CD4-positive, alpha-beta memory T cell (primary cell): ENCODE measurements around the gene IWS1. TPM values are rescaled to one million over a fixed set of nuclear protein-coding genes. Genes with fewer than 3 reads are reported as not detected.

ENCODE experiments used
- CTCF ChIA-PET: fragments of 350-600 bp; sonication (Branson Sonifier 250); formaldehyde crosslinking; loops from one replicate; lab custom pipeline; 2021; ENCODE audit warnings: inconsistent platforms; ENCODE audit not compliant: partially characterized antibody; lab: Charles Lee
- POLR2A ChIA-PET: fragments of 350-600 bp; sonication (Branson Sonifier 250); formaldehyde crosslinking; loops from one replicate; lab custom pipeline; 2021; ENCODE audit not compliant: partially characterized antibody; lab: Charles Lee
- DNase-seq, 5 donors: peaks; one replicate each; pipeline versions ENCODE4 v3.0.0 to v3.0.0-alpha.2; 2020 to 2022; ENCODE audit warnings: mixed read lengths in 1 of 5
- H3K27ac ChIP-seq: one replicate; pipeline ENCODE4 v1.7.0; 2013; ENCODE audit warnings: low read depth, low read length
- H3K27me3 ChIP-seq: 2 replicates; pipeline ENCODE4 v1.7.0; 2013; ENCODE audit warnings: mild to moderate bottlenecking, low read length, moderate library complexity; ENCODE audit not compliant: insufficient read depth
- H3K36me3 ChIP-seq: 2 replicates; pipeline ENCODE4 v1.7.0; 2013; ENCODE audit warnings: mild to moderate bottlenecking, low read length, moderate library complexity; ENCODE audit not compliant: insufficient read depth
- H3K4me1 ChIP-seq: 2 replicates; pipeline ENCODE4 v1.7.0; 2013; ENCODE audit warnings: mild to moderate bottlenecking, low read length, moderate library complexity; ENCODE audit not compliant: insufficient read depth
- H3K4me3 ChIP-seq, 2 donors: one replicate each; pipeline ENCODE4 v1.7.0; 2013; ENCODE audit warnings: low read length in 2 of 2, mild to moderate bottlenecking in 1 of 2
- H3K9me3 ChIP-seq, 2 donors: one replicate each; pipeline ENCODE4 v1.7.0; 2013; ENCODE audit warnings: low read length in 2 of 2, control low read depth in 1 of 2; ENCODE audit not compliant: control insufficient read depth in 1 of 2
- H3K27ac Mint-ChIP-seq, 7 donors: one replicate each; pipeline ENCODE4 v1.8.0; 2020 to 2021; ENCODE audit warnings: mixed read lengths in 7 of 7, mild to moderate bottlenecking in 6 of 7, inconsistent platforms in 3 of 7, moderate library complexity in 3 of 7
- H3K27me3 Mint-ChIP-seq, 2 donors: one replicate each; pipeline ENCODE4 v1.8.0; 2020 to 2021; ENCODE audit warnings: mixed read lengths in 2 of 2
- H3K36me3 Mint-ChIP-seq, 2 donors: one replicate each; pipeline ENCODE4 v1.8.0; 2020 to 2021; ENCODE audit warnings: mixed read lengths in 2 of 2, inconsistent platforms in 1 of 2, mild to moderate bottlenecking in 1 of 2
- H3K4me1 Mint-ChIP-seq, 4 donors: one replicate each; pipeline ENCODE4 v1.8.0; 2020 to 2021; ENCODE audit warnings: mixed read lengths in 4 of 4, mild to moderate bottlenecking in 1 of 4
- H3K4me3 Mint-ChIP-seq, 8 donors: one replicate each; pipeline ENCODE4 v1.8.0; 2020 to 2021; ENCODE audit warnings: mixed read lengths in 8 of 8, mild to moderate bottlenecking in 7 of 8, moderate library complexity in 6 of 8, inconsistent platforms in 3 of 8
- H3K9me3 Mint-ChIP-seq, 8 donors: one replicate each; pipeline ENCODE4 v1.8.0; 2020 to 2021; ENCODE audit warnings: mixed read lengths in 8 of 8, mild to moderate bottlenecking in 5 of 8, inconsistent platforms in 3 of 8, moderate library complexity in 1 of 8
- intact Hi-C: fragments of 100-400 bp; cut with micrococcal nuclease; formaldehyde crosslinking; loops from one replicate; pipeline ENCODE4 v1.15.1; 2023
- polyA plus RNA-seq, 2 donors: library from polyadenylated mRNA; unstranded; fragments of 300-500 nt; fragmentation: Illumina TruSeq; gene quantifications; one replicate each; pipeline ENCODE4 v1.2.3, GENCODE V29; 2021
- total RNA-seq, 2 experiments: library from RNA; stranded (reverse); gene quantifications; one replicate each; pipeline ENCODE4 v1.2.3, GENCODE V29; 2021

IWS1 gene
- total and polyA plus RNA-seq, 4 experiments from 2014 or later = 4.4 to 59.7 (median 47.4) TPM

GRCh38 chr2:127431408-127432023 lies 94.8 kb downstream of the IWS1 start:
- CTCF ChIA-PET = no interaction called here

More at GRCh38 chr2:127431408-127432023, 94.8 kb downstream of the IWS1 start:
- H3K4me3 Mint-ChIP-seq = no peak overlapping the region
- no peak overlapping the region for H3K27ac Mint-ChIP-seq
- H3K27ac ChIP-seq = no peak overlapping the region
- intact Hi-C loops = no loop called here
- no peaks in the 10 kb centered on the region for H3K9me3 ChIP-seq
- no peaks in the 10 kb centered on the region for H3K27me3 Mint-ChIP-seq
- H3K27me3 ChIP-seq = no peaks in the 10 kb centered on the region
- no peaks in the 10 kb centered on the region for H3K36me3 Mint-ChIP-seq
- no peaks in the 10 kb centered on the region for H3K36me3 ChIP-seq
- H3K4me3 ChIP-seq = no peak overlapping the region
- H3K9me3 Mint-ChIP-seq = no peaks in the 10 kb centered on the region
- H3K4me1 ChIP-seq = no peaks in the 10 kb centered on the region
- no peaks in the 10 kb centered on the region for H3K4me1 Mint-ChIP-seq
- DNase-seq = no peak
- POLR2A ChIA-PET = no interaction called here

Other genes with a start within 250 kb of the IWS1 start
- gene ERCC3, start 232.3 kb downstream of the IWS1 start, total RNA-seq = 10 to 100 TPM; 59.2 to 62.9 TPM
- 10 to 100 TPM; 22.3 to 29.3 TPM for gene ERCC3, start 232.3 kb downstream of the IWS1 start, polyA plus RNA-seq
- gene MAP3K2, start 138.5 kb downstream of the IWS1 start, total RNA-seq = 10 to 100 TPM; 85.6 to 87.2 TPM
- gene MAP3K2, start 138.5 kb downstream of the IWS1 start, polyA plus RNA-seq = 10 to 100 TPM; 42.5 to 63.4 TPM
- gene PROC, start 108.1 kb downstream of the IWS1 start, total RNA-seq = not detected
- not detected for gene PROC, start 108.1 kb downstream of the IWS1 start, polyA plus RNA-seq
- not detected for gene MYO7B, start 9.2 kb upstream of the IWS1 start, total RNA-seq
- not detected for gene MYO7B, start 9.2 kb upstream of the IWS1 start, polyA plus RNA-seq
- not detected for gene GPR17, start 119.7 kb upstream of the IWS1 start, total RNA-seq
- gene GPR17, start 119.7 kb upstream of the IWS1 start, polyA plus RNA-seq = not detected
- gene LIMS2, start 149.0 kb upstream of the IWS1 start, total RNA-seq = 1 to 10 TPM; 8.9 to 9.0 TPM
- gene LIMS2, start 149.0 kb upstream of the IWS1 start, polyA plus RNA-seq = 10 to 100 TPM in 1 of 2 donors, 1 to 10 TPM in 1; 6.0 to 15.9 TPM
- gene SFT2D3, start 175.0 kb upstream of the IWS1 start, total RNA-seq = 10 to 100 TPM; 14.4 to 15.4 TPM
- gene SFT2D3, start 175.0 kb upstream of the IWS1 start, polyA plus RNA-seq = 1 to 10 TPM; 1.5 TPM